Measurements from ENCODE around the gene CUL2.

CUL2 gene

DNA sequence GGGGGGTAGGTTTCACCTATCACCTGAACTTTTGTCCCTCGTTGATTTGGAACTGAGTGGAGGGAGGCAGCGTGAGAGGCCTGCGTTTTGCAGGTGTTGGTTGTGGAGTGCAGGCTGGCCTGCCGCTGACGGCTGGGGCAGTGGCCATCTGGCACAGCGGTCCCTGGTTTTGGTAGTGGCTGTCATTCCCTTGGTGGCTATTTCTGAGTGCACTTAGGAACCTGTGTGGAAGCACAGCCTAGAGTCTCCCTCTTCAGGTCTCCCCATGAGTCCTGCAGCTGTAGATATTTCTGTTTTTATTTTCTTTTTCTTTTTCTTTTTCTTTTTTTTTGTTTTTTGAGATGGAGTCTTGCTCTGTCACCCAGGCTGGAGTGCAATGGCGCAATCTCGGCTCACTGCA is 129.2 kb downstream of the CUL2 start:
- no peak for DNase-seq (ENCODE audit: low spot score)
- TF ChIP-seq, protein P1, sequence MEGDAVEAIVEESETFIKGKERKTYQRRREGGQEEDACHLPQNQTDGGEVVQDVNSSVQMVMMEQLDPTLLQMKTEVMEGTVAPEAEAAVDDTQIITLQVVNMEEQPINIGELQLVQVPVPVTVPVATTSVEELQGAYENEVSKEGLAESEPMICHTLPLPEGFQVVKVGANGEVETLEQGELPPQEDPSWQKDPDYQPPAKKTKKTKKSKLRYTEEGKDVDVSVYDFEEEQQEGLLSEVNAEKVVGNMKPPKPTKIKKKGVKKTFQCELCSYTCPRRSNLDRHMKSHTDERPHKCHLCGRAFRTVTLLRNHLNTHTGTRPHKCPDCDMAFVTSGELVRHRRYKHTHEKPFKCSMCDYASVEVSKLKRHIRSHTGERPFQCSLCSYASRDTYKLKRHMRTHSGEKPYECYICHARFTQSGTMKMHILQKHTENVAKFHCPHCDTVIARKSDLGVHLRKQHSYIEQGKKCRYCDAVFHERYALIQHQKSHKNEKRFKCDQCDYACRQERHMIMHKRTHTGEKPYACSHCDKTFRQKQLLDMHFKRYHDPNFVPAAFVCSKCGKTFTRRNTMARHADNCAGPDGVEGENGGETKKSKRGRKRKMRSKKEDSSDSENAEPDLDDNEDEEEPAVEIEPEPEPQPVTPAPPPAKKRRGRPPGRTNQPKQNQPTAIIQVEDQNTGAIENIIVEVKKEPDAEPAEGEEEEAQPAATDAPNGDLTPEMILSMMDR (conservative IDR thresholded peaks at IDR 0.05; ENCODE audit: low read depth) = peak; percentile 12; the same call in 1 of the 2 replicates
- H3K27ac ChIP-seq = no peak overlapping the region
- ChIA-PET CTCF (interaction anchor here (0.6 kb wide), 1 partner anchor 1369 kb away, joined by 3 read pairs; no protein-coding TSS in a partner anchor), POLR2A (ENCODE audit: low non-redundant PET) (no interaction called here)

DNA sequence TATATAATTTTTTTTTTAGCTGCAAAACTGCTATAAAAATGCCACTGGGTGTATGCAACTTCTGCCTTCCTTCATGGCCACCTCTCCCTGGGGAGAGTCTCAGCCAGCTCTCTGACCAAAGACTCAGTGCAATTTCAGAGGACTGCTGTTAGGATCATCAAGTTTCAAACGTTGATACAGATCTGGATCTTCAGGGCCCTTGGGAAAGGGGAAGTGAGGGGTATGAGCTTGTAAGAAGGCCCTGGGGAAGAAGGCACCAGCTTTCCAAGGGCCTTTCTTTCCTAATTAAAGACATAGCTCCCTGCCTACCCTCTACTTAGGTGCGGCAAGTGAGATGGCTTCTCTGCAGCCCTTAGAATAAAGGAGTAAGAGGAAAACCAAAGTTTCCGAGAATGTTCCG is 130.4 kb downstream of the CUL2 start:
- TF ChIP-seq, protein P1 (conservative IDR thresholded peaks at IDR 0.05; ENCODE audit: low read depth) = no peak
- ChIA-PET CTCF (interaction anchor here (0.5 to 1.2 kb wide), 3 partner anchors 23 to 390 kb away, joined by 3 to 4 read pairs (median 3); no protein-coding TSS in a partner anchor), POLR2A (ENCODE audit: low non-redundant PET) (no interaction called here)
- no peak for DNase-seq (ENCODE audit: low spot score)
- H3K27ac ChIP-seq = no peak overlapping the region

DNA sequence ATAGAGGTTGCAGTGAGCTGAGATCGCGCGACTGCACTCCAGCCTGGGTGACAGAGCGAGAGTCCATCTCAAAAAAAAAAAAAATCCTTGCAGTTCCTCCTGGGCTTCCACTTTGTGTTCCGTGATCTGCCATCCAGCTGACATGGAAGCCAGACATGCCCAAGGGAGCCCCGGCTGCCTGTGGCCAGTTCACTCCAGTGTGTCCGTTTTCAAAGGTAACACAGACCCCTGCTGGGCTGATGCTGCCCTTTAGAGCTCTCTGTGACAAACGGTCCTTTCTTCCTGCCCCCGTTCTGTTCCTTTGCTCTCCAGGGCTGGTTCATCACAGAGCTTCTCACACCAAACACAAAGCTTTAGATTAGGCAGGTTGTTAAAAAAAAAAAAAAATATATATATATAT is 130.8 kb downstream of the CUL2 start:
- ChIA-PET CTCF (interaction anchor here (0.5 to 1.2 kb wide), 2 partner anchors 22 to 304 kb away, joined by 3 read pairs; no protein-coding TSS in a partner anchor), POLR2A (ENCODE audit: low non-redundant PET) (no interaction called here)
- H3K27ac ChIP-seq = no peak overlapping the region
- TF ChIP-seq, protein P1 (conservative IDR thresholded peaks at IDR 0.05; ENCODE audit: low read depth) = no peak
- DNase-seq (ENCODE audit: low spot score) = no peak

Data from RWPE1 (cell line).